ENCODE measurements around the gene KIF2A.

The KIF2A gene

GRCh38 chr5:62373382-62373781, 67.4 kb downstream of the KIF2A start:
- H3K36me3 ChIP-seq (ENCODE audit: insufficient read depth, low read length), result peaks cover 77% of the 10 kb centered on the region
- no peak for TF ChIP-seq CTCF (IDR thresholded peaks at IDR 0.05; ENCODE audit: borderline replicate concordance, extremely low read depth, low read length, poor library complexity, severe bottlenecking)
- no peak for TF ChIP-seq EZH2 (IDR thresholded peaks at IDR 0.05; ENCODE audit: borderline replicate concordance, low read depth, low read length, severe bottlenecking)
- no peak for DNase-seq

GRCh38 chr5:62374090-62374489, 68.1 kb downstream of the KIF2A start:
- H3K9ac ChIP-seq (ENCODE audit: low read depth, low read length), result no peak overlapping the region
- no peaks in the 10 kb centered on the region for H3K27me3 ChIP-seq (ENCODE audit: insufficient read depth, low read length, poor library complexity)
- ATAC-seq (ENCODE audit: insufficient read depth, low read depth) (no peak), DNase-seq (no peak)
- no peaks in the 10 kb centered on the region for H3K4me1 ChIP-seq (ENCODE audit: insufficient read depth, low read length)
- TF ChIP-seq EZH2 (IDR thresholded peaks at IDR 0.05; ENCODE audit: borderline replicate concordance, low read depth, low read length, severe bottlenecking), result no peak
- no peak for TF ChIP-seq CTCF (IDR thresholded peaks at IDR 0.05; ENCODE audit: borderline replicate concordance, extremely low read depth, low read length, poor library complexity, severe bottlenecking)
- no peaks in the 10 kb centered on the region for H3K9me3 ChIP-seq (ENCODE audit: insufficient read depth, low read length, severe bottlenecking)
- H4K20me1 ChIP-seq (ENCODE audit: insufficient read depth, low read length), result no peaks in the 10 kb centered on the region
- H3K4me2 ChIP-seq (ENCODE audit: insufficient read depth, low read length), result no peak overlapping the region
- H3K27ac ChIP-seq (ENCODE audit: low read length), result no peak overlapping the region
- no peak overlapping the region for H3K4me3 ChIP-seq (ENCODE audit: low read depth in 1 of 2, low read length in 2 of 2)
- no peaks in the 10 kb centered on the region; the same call in 1 of the 2 replicates for H3K79me2 ChIP-seq (ENCODE audit: insufficient read depth, low read length)
- no peak overlapping the region for H2AFZ ChIP-seq (ENCODE audit: low read depth, low read length)
- H3K36me3 ChIP-seq (ENCODE audit: insufficient read depth, low read length), result peaks cover 79% of the 10 kb centered on the region

More at GRCh38 chr5:62373382-62373781, 67.4 kb downstream of the KIF2A start:
- no peak overlapping the region for H3K4me2 ChIP-seq (ENCODE audit: insufficient read depth, low read length)
- no peaks in the 10 kb centered on the region for H3K4me1 ChIP-seq (ENCODE audit: insufficient read depth, low read length)
- no peak for ATAC-seq (ENCODE audit: insufficient read depth, low read depth)
- no peaks in the 10 kb centered on the region for H4K20me1 ChIP-seq (ENCODE audit: insufficient read depth, low read length)
- no peaks in the 10 kb centered on the region; the same call in 1 of the 2 replicates for H3K79me2 ChIP-seq (ENCODE audit: insufficient read depth, low read length)
- no peaks in the 10 kb centered on the region for H3K9me3 ChIP-seq (ENCODE audit: insufficient read depth, low read length, severe bottlenecking)
- H3K27ac ChIP-seq (ENCODE audit: low read length), result no peak overlapping the region
- no peak overlapping the region for H3K9ac ChIP-seq (ENCODE audit: low read depth, low read length)
- no peaks in the 10 kb centered on the region for H3K27me3 ChIP-seq (ENCODE audit: insufficient read depth, low read length, poor library complexity)
- no peak overlapping the region for H2AFZ ChIP-seq (ENCODE audit: low read depth, low read length)
- H3K4me3 ChIP-seq (ENCODE audit: low read depth in 1 of 2, low read length in 2 of 2), result no peak overlapping the region

- ATAC-seq (ENCODE audit: insufficient read depth, low read depth), result no peak
- no peak overlapping the region for H3K9ac ChIP-seq (ENCODE audit: low read depth, low read length)
- no peaks in the 10 kb centered on the region; the same call in 1 of the 2 replicates for H3K79me2 ChIP-seq (ENCODE audit: insufficient read depth, low read length)
- H2AFZ ChIP-seq (ENCODE audit: low read depth, low read length), result no peak overlapping the region
- no peak overlapping the region for H3K4me3 ChIP-seq (ENCODE audit: low read depth in 1 of 2, low read length in 2 of 2)
- H4K20me1 ChIP-seq (ENCODE audit: insufficient read depth, low read length), result no peaks in the 10 kb centered on the region
- DNase-seq, result no peak
- H3K27me3 ChIP-seq (ENCODE audit: insufficient read depth, low read length, poor library complexity), result no peaks in the 10 kb centered on the region
- no peak overlapping the region for H3K27ac ChIP-seq (ENCODE audit: low read length)
- no peak overlapping the region for H3K4me2 ChIP-seq (ENCODE audit: insufficient read depth, low read length)
- TF ChIP-seq EZH2 (IDR thresholded peaks at IDR 0.05; ENCODE audit: borderline replicate concordance, low read depth, low read length, severe bottlenecking), result no peak
- TF ChIP-seq CTCF (IDR thresholded peaks at IDR 0.05; ENCODE audit: borderline replicate concordance, extremely low read depth, low read length, poor library complexity, severe bottlenecking), result no peak
- H3K9me3 ChIP-seq (ENCODE audit: insufficient read depth, low read length, severe bottlenecking), result no peaks in the 10 kb centered on the region
- peaks cover 83% of the 10 kb centered on the region for H3K36me3 ChIP-seq (ENCODE audit: insufficient read depth, low read length)
- H3K4me1 ChIP-seq (ENCODE audit: insufficient read depth, low read length), result no peaks in the 10 kb centered on the region
These were observed 69.6 kb downstream of the KIF2A start for GRCh38 chr5:62375627-62376026.

- H4K20me1 ChIP-seq (ENCODE audit: insufficient read depth, low read length), result no peaks in the 10 kb centered on the region
- TF ChIP-seq EZH2 (IDR thresholded peaks at IDR 0.05; ENCODE audit: borderline replicate concordance, low read depth, low read length, severe bottlenecking) (no peak), CTCF (IDR thresholded peaks at IDR 0.05; ENCODE audit: borderline replicate concordance, extremely low read depth, low read length, poor library complexity, severe bottlenecking) (no peak)
- H3K9ac ChIP-seq (ENCODE audit: low read depth, low read length), result no peak overlapping the region
- H3K9me3 ChIP-seq (ENCODE audit: insufficient read depth, low read length, severe bottlenecking), result no peaks in the 10 kb centered on the region
- no peak overlapping the region for H3K4me3 ChIP-seq (ENCODE audit: low read depth in 1 of 2, low read length in 2 of 2)
- H3K27ac ChIP-seq (ENCODE audit: low read length), result no peak overlapping the region
- no peaks in the 10 kb centered on the region for H3K4me1 ChIP-seq (ENCODE audit: insufficient read depth, low read length)
- ATAC-seq (ENCODE audit: insufficient read depth, low read depth) (no peak), DNase-seq (no peak)
- peaks cover 87% of the 10 kb centered on the region for H3K36me3 ChIP-seq (ENCODE audit: insufficient read depth, low read length)
- H3K79me2 ChIP-seq (ENCODE audit: insufficient read depth, low read length), result no peaks in the 10 kb centered on the region; the same call in 1 of the 2 replicates
- H3K27me3 ChIP-seq (ENCODE audit: insufficient read depth, low read length, poor library complexity), result no peaks in the 10 kb centered on the region
- no peak overlapping the region for H3K4me2 ChIP-seq (ENCODE audit: insufficient read depth, low read length)
- no peak overlapping the region for H2AFZ ChIP-seq (ENCODE audit: low read depth, low read length)
These were observed 70.1 kb downstream of the KIF2A start for GRCh38 chr5:62376064-62376463.
